ENCODE data around the gene DUOXA2.
"Not testable (repeated sequence)": the region's sequence is repeated elsewhere in the genome, so short reads cannot be mapped to it uniquely, and the experiment has no call there.

Gene DUOXA2

GRCh38 chr15:45095661-45096060 is 18.5 kb upstream of the DUOXA2 start:
- no peak for DNase-seq (ENCODE audit: low read depth)

DNA sequence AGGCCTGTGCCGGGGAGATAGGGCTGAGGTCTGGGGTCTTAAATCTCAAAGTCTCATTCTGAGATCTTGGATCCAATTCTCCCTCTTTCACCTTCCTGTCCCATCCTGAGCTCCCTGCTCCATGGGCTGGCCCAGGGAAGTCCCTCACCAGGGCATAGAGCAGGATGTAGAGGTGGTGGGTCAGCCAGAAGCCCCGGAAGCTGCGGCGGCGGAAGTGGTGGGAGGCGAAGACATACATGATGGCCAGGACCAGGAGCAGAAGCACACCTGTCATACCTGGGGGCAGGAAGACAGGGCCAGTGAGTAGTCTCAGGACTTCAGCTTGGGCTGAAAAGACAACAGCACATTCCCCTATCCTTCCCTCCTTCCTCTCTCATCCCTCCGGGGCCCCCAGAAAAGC is 16.7 kb upstream of the DUOXA2 start:
- DNase-seq (ENCODE audit: low read depth), result no peak

GRCh38 chr15:45099549-45100165 is 14.5 kb upstream of the DUOXA2 start:
- no peak for DNase-seq (ENCODE audit: low read depth)

DNA sequence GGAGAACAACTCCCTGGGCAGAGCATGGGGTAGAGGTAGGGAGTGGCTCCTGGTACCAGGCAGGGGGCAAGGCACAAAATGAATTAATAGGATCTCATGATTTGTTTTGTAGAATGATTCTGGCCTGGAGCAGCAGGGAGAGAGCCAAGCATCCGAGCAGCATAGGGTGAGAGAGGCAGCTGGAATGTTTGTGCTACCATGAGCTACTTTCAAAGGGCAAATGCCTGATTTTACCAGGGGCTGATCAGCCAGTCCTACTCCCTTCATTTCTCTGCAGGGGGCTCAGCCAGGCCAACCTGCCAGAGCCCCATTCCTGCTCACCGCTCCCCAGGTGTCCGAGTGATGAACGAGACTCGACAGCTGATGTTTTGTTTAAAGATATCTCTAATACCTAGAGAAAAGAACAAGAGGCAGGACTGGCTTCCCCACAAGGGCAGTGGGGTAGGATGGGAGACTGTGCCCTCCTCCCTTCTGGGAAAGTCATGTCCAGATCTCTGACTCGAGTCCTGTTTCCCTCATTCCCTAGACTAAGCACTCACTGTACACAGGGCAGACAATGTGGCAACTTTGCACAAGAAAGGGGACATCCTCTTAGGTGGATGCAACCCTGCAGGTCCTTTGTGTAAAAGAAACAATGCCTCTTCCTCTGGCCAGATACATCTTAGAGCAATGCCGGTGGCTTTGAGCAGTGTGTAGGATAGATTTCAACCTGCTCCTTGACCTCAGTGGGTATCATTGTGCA is 13.1 kb upstream of the DUOXA2 start:
- DNase-seq (ENCODE audit: low read depth), result no peak

GRCh38 chr15:45101749-45102148 is 12.4 kb upstream of the DUOXA2 start:
- no peak for DNase-seq (ENCODE audit: low read depth)

- no peak for DNase-seq (ENCODE audit: low read depth)
Observed at GRCh38 chr15:45102226-45102625, 11.9 kb upstream of the DUOXA2 start.

- DNase-seq (ENCODE audit: low read depth), result not testable (repeated sequence)
Observed at GRCh38 chr15:45104170-45104569, 10.0 kb upstream of the DUOXA2 start.

DNA sequence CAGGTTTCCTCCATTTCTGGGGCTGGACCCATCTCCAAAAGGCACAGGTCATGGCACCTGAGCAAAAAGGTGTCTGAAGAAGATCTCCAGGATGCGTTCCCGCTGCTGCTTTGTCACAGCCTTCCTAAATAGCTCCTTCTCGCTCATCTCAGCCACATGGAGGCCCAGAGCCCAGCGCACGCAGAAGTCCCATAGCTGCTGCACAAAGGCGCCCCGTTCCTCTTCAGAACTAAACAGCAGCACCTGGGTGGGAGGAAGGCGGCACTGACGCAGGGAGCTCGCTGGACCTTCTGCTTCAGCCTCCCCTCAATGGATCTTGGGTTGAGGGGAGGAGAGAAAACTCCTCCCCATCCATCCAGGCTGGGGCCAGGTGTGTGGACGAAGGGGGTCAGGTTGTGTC is 8.5 kb upstream of the DUOXA2 start:
- DNase-seq (ENCODE audit: low read depth), result no peak

GRCh38 chr15:45106002-45106790 is 7.9 kb upstream of the DUOXA2 start:
- no peak for DNase-seq (ENCODE audit: low read depth)

GRCh38 chr15:45107941-45108630 is 6.0 kb upstream of the DUOXA2 start:
- DNase-seq (ENCODE audit: low read depth), result no peak

- no peak for DNase-seq (ENCODE audit: low read depth)
Observed at GRCh38 chr15:45110256-45110820, 3.8 kb upstream of the DUOXA2 start.

- no peak for DNase-seq (ENCODE audit: low read depth)
Observed at GRCh38 chr15:45111390-45112142, 2.6 kb upstream of the DUOXA2 start.

DNA sequence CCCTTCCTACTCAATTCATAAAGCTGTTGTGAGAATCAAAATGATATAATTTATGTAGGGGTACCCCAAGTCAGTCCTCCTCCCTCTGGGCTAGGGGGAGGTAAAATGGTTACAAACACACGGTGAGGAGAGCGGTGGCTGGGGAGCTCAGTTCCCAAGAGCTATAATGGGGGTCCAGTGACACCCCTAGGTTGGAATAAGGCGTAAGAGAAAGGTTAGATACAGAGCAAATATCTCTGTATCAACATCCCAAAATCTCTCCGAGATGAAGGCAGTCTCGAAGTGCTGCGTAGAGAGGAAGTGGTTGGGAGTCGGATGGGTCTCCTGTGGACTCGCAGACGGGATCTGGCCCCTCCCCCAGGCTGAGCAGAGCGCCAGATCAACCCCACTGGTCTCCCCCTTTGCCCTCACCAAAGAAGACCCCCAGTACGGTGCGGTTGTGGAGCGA is 2.0 kb upstream of the DUOXA2 start:
- no peak for DNase-seq (ENCODE audit: low read depth)

GRCh38 chr15:45112591-45113379 is 1.3 kb upstream of the DUOXA2 start:
- DNase-seq (ENCODE audit: low read depth), result no peak

- no peak for DNase-seq (ENCODE audit: low read depth)
Observed at GRCh38 chr15:45113380-45113990, 641 bp upstream of the DUOXA2 start.

DNA sequence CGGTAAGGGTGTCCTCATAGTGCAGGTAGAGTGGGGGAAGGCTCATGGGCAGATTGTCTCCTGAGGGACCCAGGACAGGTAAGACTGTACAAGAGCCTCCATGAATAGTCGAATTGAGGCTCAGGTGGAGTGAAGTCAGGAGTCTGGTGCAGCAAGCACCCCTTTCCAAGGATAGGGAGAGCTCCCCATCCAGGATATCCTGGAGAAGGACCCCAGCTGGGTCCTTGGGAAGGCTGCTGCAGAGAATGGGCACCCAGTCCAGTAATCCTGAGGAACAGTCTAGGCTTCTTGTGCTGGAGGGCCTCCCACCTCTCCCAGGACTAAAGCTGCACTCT is 592 bp downstream of the DUOXA2 start:
- no peak for DNase-seq (ENCODE audit: low read depth)

DNA sequence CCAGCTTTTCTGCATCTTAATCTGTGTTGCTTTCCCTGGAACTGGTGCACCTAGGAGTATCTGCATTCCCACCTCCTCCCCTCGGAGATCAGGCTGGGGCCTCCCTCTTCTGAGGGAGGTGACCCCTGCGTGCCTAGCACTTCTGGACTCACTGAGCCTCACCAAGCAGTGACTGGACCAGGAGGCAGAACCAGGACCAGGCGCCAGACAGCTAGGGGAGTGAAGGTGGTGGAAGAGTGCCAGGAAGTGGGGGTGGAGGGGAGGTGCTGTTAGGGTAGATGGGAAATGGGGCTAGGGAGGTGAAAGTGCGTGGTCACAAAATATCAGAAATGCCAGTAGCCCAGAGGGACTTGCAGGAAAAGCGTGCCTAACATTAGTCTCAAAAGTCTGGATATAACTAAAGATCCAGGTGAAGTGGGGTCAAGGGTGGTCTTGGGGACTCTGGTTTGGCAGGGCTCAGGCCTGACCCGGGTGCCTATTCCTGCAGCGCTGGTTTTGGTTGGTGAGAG is 1.2 kb downstream of the DUOXA2 start:
- no peak for DNase-seq (ENCODE audit: low read depth)

- no peak for DNase-seq (ENCODE audit: low read depth)
Observed at GRCh38 chr15:45116006-45116481, 1.9 kb downstream of the DUOXA2 start.

GRCh38 chr15:45116482-45117307 is 2.6 kb downstream of the DUOXA2 start:
- no peak for DNase-seq (ENCODE audit: low read depth)
